ENCODE measurements around the gene B3GAT1.
"Not testable (repeated sequence)": the region's sequence is repeated elsewhere in the genome, so short reads cannot be mapped to it uniquely, and the experiment has no call there.

The B3GAT1 gene

DNA sequence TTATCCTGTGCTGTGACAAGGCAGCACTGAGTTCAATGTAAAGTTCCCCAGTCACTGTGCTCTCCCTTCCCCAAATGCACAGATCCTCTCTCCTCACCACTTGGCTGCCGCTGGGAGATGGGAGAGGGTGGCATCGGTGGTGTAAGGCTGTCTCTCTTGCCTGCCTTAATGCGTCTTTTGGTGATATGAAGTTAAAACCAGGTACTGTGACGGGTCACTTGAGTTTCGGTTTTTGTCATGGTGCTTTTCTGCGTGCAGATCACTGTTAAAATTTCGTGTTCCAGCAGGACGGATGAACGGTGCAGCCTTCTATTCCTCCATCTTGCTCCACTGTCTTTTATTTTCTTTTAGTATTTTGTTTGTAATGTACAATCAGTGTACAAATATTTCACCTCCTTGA is 61.7 kb downstream of the B3GAT1 start:
- DNase-seq: no peak

DNA sequence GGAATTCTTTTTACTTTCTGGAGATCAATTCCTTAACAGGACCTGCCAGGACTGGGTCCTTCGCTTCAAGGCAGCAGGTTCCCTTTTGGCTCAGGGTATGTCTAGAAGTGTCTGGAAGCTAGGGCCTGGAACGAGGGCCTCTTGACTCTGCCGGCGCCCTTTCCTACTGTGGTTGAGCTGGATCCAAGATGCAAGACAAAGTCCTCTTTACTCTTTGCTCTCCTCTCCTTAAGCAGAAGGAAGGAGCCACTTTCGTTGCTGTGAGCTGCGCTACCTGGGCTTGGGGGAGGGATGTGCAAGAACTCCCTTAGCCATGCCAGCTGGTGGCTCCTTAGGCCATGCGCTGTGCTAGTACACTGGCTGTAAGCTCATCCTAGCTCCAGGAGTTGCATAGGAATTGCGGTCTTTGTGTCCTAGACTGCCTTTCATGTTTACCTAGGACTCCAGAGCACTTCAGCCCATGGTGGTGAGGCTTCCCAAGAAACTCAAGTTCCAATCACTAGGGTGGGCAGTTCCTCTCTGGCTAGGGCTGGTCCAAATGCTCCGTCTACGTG is 62.2 kb downstream of the B3GAT1 start:
- no peak for DNase-seq

DNA sequence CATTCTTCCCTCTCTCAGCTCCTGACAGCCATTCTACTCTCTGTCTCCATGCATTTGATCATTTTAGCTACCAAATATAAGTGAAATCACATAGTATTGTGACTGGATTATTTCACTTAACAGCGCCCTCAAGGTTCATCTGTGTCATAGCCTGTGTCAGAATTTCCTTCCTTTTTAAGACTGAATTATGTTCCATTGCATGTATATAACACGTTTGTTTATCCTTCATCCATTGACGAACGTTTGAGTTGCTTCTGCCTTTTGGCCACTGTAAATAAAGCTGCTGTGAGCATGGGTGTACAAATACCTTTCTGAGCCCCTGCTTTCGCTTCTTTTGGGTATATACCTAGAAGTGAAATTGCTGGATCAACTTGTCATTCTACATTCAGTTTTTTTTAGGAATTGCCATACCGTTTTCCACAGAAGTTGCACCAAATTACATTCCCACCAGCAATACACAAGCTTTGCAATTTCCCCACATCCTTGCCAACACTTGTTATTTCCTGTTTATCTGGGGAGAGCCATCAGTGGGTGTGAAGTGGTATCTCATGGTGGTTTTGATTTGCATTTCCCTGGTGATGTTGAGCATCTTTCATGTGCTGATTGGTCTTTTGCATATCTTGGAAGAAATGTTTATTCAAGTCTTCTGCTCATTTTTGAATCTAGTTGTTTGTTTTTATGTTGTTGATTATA is 62.8 kb downstream of the B3GAT1 start:
- no peak for DNase-seq

GRCh38 chr11:134347441-134347840 is 64.6 kb downstream of the B3GAT1 start:
- no peak for DNase-seq

DNA sequence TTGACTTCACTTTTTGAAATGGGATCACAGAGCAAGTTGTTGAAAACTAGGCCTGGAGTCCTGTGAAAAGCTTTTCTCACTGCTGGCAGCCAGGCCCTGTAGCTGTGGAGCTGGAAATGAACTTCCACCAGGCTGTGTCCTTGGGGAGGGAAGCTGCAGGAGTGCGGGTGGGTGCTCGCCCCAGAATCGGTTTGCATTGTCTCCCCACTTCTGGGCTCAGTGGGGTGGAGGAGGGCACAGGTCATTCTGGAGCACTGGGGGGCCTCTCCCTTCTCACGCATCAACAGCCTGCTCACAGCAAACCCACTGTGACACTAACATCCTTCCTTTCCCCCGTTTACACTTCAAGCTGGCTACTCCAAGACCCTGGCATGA is 65.1 kb downstream of the B3GAT1 start:
- no peak for DNase-seq

- DNase-seq: no peak
Measured at GRCh38 chr11:134346101-134346975, 65.7 kb downstream of the B3GAT1 start.

- DNase-seq: no peak
Measured at GRCh38 chr11:134345237-134345550, 66.8 kb downstream of the B3GAT1 start.

DNA sequence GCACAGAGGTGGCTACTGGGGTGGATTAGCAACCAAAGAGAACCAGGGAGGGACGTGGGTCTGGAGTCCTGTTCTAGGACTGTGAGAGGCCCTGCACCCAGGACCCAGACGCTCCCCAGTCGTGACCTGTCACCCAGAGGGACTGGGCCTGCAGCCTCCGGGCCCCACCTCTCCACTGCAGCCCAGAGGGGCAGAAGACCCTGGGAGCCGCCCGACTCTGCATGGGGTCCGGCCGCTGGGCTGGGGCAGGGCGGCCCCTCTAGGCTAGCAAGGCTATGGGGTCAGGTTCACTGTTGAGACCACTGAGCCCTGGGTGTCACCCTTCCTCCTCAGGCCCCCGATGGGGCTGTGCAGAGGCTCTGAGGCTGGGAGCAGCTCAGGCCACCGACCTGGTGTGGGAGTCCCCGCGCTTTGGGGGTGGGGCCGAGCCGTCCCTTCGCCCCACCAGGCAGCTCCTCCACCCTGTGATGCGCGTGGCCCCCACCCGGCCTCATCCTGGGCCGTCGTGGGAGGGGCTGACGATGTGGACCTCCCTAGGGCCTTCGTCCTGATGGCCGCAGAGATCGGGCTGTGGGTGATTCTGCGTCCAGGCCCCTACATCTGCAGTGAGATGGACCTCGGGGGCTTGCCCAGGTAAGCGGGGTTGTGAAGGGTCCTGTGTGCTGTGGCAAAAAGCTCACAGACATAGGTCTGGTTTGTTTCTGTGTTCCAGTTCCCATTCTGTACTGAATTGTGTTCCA is 67.4 kb downstream of the B3GAT1 start:
- not testable (repeated sequence) for DNase-seq

DNA sequence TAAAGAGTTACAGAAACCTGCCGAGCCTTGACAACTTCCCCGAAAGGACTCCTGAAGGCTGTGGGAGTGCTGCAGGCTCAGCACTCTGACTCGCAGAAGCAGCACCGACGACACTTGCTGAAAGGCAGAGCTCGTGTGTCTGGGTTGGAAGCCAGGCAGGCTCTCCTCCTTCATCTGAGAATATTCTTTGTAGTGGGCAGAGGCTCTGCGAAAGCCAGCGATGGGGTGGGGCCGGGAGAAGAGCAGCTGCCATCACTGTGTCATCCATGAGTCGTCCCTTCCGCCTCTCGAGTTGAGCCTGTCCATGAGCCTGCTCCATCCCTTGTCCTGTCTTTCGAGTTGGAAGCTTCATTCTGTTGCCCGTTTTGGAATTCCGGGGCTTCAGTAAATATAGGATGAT is 68.4 kb downstream of the B3GAT1 start:
- DNase-seq: no peak

GRCh38 chr11:134342572-134343340 is 69.3 kb downstream of the B3GAT1 start:
- DNase-seq: no peak

GRCh38 chr11:134341805-134342571 is 70.1 kb downstream of the B3GAT1 start:
- no peak for DNase-seq

DNA sequence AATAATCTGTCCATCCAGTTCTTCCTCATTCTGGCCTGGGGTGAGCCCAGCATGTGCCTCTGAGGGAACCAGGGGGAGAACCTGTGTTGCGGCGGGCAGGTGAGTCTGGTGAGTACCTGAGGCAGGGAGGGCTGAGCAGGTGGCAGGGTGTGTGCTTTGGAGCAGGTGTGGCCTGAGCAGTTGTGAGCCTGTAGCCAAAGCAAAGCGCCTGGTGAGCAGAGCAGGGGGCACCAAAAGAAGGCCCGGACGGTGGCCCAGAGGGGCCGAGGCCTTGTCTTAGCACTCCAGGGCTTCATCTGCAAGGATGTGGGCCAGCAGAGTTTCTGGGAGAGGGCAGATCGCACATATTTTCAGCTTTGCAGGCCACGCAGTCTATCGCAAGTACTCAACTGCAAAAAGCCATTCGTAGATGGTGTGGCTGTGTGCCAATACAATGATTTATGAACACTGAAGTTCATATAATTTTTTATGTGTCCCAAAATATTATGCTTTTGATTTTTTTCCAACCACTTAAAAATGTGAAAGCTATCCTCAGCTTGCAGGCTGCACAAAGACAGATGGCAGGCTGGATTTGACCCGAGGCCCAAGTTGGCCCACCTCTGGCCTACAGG is 71.6 kb downstream of the B3GAT1 start:
- DNase-seq: no peak

- DNase-seq: no peak
Measured at GRCh38 chr11:134339756-134340155, 72.3 kb downstream of the B3GAT1 start.

- no peak for DNase-seq
Measured at GRCh38 chr11:134338654-134339053, 73.4 kb downstream of the B3GAT1 start.

- DNase-seq: no peak
Measured at GRCh38 chr11:134338068-134338467, 74.0 kb downstream of the B3GAT1 start.

- DNase-seq: no peak
Measured at GRCh38 chr11:134337051-134337450, 75.0 kb downstream of the B3GAT1 start.

DNA sequence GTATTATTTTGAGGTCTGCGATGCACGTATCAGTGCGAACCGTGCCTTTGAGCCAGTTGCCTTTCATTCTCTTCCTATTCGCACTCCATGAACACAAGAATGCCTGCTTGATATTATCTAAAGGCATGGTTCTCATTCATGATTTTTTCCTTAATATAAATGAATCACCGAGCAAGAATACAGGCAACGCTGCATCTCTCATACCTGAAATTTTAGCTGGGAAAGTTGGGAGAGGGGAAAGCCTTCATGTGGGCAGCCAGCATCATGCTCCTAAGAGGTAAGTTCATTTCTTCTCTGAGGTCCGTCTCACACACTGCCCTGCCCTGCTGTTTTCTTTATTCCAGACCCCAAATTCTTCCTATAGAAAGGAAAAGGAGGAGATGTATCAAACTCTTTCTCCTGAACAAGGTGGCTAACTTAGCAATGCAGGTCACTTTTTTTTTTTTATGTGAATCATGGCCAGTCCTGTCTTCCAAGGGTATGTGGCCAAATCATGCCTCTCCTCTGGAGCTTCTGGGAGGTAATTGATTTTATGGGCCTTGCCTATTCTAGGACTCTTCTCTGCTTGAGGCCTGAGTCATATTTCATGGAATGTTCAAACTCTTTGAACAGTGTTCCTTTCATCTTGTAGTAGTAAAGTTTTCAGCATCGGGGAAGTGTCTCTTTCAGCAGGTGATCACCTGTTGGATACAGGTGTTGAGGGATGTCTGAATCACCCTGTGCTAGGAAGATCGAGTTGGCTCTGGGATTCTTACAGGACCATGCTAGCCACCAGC is 77.1 kb downstream of the B3GAT1 start:
- no peak for DNase-seq

DNA sequence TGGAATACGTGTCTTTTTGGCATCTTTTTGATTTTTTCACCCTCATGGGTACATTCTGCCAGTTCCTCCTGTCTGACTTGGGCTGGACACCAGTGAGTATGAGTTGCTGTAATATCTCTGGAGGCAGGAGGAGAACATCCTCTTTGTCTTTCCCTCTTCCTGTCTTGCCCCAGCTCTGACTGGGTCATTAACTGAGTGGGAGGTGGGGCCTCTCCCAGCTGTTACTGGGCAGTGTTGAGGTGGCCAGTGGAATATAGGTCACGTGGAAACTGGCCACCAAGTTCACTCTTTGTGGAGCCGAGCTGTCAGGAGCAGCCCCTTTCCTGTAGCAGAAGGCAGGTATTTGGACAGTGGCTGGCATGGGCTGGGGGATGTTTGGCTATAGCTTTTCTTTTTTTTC is 78.1 kb downstream of the B3GAT1 start:
- no peak for DNase-seq

- DNase-seq: no peak
Measured at GRCh38 chr11:134333312-134333711, 78.7 kb downstream of the B3GAT1 start.

GRCh38 chr11:134332782-134333181 is 79.3 kb downstream of the B3GAT1 start:
- no peak for DNase-seq

Data from activated gamma-delta T cell (primary cell).